Measurements from ENCODE around the gene ELF1. TPM values are rescaled to one million over a fixed set of nuclear protein-coding genes. Genes with fewer than 3 reads are reported as not detected.
"Not testable (repeated sequence)": the region's sequence is repeated elsewhere in the genome, so short reads cannot be mapped to it uniquely, and the experiment has no call there.

Gene ELF1
- total RNA-seq, 1 experiment from 2014 or later, result 31.1 TPM

DNA sequence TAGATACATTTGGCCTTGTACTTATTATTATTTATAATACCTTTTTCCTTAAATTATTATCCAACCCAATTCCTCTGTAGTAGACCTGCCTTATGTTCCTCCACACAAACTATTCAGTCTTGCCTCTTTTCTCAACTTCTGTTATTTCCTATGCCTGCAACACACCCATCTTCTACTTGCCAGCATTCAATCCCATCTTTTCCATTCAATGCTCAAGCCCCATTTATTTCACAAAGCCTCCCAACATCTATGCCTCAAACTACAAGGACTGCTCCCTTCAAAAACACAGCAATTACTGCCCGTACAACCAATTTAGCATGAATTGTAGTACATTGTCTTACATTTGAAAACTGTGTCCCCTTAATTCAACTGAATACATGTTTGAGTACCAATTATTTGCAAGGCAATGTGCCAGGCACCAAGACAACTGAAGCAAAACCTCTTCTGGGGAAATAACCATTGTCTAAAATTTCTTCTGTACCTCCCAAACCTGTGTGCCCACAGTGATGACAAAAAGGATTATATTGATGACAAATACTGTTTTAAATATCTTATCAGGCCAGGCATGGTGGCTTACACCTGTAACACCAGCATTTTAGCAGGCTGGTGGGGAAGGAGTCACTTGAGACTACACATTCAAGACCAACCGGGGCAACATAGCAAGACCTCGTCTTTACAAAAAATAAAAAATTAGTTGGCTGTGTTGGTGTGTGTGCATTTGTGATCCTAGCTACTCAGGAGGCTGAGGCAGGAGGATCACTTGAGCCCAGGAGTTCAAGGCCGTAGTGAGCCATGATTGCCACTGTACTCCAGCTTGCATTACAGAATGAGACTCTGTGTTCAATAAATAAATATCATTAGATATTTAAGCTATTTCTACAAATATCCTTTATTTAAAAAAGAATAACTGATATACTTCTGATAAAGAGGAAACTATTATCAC is 35.1 kb downstream of the ELF1 start:
- DNase-seq (ENCODE audit: low read depth), result no peak

DNA sequence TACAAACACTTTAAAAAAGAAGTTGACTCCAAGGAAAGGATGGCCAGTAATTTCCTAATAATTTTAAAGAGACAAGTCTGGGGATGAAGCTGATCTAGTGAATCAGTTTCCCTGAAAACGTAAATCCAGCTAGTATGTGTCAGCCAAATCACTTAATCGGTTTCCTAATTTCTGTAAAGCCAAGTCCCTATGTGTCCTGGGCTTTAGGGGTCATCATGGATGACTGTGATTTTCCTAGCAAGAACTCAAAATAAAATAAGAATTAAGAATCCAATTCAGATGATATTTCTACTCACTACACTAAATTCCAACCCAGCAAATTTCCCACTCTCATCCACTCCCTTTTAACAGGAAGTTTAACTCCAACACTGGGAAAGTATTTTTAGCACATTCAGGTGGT is 35.9 kb downstream of the ELF1 start:
- DNase-seq (ENCODE audit: low read depth), result no peak

DNA sequence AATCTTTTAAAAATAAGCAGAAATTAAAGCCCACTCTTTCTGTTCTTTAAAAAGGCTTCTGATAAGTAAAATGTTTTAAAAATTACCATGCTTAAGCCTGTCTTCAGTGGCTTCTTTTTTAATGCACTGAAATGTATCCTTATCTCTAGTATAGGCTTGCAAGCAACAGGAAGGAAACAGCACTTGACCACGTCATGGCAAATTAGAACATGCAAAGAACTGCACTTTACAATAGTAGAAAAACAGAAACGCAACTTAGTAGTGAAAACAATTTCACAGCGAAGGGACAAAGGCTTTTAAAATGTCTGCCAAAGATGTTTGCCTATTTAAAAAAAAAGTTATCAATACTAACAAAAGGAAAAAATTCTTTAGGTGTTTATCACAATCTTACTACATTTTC is 36.3 kb downstream of the ELF1 start:
- DNase-seq (ENCODE audit: low read depth), result peak; percentile 15

DNA sequence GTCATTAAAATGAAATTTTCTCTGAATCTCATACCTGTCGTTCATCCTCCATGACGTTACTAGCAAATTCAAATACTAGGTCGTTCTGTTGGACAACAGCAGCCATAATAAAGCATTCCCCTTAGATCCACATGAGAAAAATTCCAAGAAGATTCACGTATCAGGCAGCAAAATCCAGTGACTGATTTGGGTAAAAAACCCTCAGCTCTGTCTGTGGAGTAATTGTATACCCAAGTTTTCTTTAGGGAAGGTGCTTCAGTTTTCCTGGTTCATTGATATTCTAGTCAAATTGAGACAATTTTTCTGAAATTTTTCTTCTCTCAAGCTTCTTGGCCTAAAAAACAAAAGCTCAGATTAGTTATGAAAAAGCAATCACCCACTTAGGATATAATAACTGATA is 37.2 kb downstream of the ELF1 start:
- no peak for DNase-seq (ENCODE audit: low read depth)

DNA sequence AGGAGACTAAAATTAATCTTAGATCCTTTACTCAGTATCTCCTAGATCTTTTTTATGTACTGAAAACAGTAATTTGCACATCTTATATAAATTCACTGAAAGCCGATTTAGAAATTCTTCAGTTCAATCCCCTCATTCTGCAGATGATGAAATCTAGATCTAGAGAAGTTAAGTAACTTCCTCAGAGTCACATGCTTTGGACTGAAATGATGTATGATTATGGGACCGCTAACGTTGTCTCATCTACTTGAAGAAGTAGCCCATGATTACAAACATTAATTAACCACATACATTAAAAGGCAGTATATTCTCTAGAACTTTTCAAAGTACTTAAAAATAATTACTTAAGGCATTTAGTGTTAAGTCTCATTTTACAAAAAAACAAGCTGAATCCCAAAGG is 37.8 kb downstream of the ELF1 start:
- DNase-seq (ENCODE audit: low read depth), result no peak

DNA sequence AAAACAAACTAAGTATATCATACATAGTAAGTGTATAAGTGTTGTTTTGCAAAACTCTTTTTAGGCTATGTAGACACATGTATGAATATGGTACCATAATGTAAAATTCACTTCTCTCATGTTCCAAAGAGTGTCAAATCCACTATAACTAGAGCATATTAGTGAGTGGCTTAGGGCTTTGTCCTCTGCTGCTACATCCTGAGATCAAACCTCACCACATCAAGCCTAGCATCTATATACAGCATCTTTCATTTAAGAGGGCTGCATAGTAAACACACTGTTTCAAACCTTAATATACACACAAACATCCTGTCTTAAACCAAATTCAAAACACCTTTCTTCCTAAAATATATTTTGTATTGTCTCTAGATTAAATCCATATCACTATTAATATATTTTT is 38.7 kb downstream of the ELF1 start:
- DNase-seq (ENCODE audit: low read depth), result no peak

DNA sequence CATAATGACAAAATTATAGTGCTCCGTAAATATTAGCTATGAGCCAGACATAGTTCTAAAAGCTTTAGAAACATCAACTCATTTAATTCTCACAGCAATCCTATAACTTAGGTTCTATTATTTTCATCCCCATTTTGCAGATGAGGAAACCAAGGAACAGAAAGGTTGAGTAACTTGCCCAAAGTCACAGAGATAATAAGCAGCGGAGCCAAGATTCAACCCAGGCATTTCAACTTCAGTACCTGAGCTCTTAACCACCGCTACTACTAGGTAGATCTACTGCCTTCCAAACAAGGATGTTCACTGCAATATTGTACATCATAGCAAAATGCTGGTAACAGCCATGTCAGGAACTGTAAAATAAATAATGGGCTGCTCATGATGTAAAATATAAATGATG is 39.9 kb downstream of the ELF1 start:
- no peak for DNase-seq (ENCODE audit: low read depth)

DNA sequence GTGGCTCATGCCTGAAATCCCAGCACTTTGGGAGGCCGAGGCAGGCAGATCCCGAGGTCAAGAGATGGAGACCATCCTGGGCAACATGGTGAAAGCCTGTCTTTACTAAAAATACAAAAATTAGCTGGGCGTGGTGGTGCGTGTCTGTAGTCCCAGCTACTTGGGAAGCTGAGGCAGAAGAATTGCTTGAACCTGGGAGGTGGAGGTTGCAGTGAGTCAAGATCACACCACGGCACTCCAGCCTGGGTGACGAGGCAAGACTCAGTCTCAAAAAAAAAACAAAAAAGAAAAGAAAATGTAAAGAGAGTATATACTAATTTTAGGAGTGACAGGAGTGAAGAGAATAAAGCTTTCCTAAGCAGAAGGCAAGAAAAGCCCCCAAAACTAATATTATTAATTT is 41.0 kb downstream of the ELF1 start:
- not testable (repeated sequence) for DNase-seq (ENCODE audit: low read depth)

DNA sequence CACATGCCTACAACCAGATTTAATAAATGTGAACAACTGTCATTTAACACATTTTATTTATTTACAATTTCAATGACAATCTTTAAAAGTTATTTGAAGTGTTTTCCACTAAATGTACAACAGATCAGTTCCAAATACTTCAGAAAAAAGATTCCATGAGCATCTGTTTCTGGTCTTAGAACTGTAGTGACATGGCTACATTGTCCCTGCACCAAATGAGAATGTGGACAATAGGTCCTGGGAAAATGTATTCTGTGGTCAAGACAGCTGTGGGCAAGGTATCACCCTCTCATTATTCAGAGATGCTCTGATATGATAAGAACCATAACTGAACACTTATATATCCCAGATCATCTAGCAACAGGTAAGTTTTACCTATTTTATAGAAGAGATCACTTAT is 43.7 kb downstream of the ELF1 start:
- no peak for DNase-seq (ENCODE audit: low read depth)

DNA sequence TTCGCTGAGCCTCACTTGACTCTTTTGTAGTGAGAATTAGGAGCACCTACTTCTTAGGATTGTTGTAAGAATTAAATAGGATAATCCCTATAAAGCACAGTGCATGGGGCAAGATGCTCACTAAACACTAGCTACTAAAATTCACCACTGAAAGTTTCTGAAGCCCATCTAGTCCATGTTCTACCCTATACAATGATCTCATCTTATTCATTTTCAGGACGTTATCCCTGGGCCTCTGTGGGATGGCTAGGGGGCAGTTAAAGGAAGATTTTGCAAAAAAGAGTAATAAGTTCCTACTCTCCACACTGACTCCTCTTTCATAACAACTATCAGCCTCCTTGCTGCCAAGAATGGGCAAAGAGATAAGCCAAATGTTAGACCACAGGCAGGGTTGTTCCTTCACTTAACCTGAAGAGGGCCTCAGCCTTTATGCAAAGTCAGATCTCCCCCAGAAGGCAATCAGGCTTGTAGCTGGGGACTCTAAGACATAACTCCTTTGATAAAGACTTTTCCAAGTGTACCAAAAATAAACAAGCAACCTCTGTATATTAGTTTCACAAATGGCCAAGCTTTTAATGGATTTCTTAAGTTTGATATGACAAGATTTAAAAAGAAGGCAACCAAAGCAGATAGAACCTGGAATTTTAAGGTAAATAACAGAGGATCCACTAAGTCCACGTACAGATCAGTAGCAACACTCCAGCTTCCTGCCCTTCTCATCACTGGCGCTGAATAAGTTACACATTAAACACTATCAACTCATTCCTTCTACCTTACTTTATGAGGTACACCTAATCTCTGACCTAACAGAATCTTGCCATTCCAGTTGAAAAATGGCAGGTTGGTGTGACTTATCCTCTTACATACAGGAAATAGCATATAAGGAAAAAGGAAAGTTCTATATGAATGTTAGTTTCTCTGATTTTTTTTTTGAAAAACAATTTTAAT is 44.4 kb downstream of the ELF1 start:
- peak; percentile 20 for DNase-seq (ENCODE audit: low read depth)

DNA sequence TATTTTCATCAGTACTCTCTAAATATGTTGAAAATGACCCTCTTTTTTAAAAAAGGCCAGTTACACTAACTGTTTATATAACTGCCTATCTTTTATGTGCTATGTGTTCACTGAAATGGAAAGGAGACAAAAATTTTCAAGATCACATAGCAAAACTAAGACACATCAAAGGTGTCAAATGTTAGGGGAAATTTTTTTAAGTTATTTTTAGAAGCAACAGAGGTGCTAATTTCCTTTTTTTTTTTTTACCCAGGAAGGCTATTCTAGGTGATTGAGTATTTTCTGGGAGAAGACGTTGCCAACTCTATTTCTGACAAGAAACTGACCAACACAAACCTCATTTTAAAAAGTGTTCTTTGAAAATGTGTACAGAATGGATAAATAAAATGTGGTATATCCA is 45.7 kb downstream of the ELF1 start:
- no peak for DNase-seq (ENCODE audit: low read depth)

DNA sequence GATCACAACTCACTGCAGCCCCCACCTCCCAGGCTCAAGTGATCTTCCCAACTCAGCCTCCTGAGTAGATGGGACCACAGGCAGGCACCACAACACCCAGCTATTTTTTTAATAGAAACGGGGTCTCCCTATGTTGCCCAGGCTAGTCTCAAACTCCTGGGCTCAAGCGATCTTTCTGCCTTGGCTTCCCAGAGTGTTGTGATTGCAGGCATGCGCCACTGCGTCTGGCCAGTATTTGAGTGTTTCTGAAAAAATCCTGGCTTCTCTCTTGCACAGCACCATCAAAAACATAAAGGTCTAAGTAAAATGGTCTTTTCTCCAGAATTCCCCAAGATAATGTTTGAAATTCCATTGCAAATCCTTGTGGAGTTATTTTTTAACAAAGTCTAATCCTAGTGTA is 47.8 kb downstream of the ELF1 start:
- no peak for DNase-seq (ENCODE audit: low read depth)

DNA sequence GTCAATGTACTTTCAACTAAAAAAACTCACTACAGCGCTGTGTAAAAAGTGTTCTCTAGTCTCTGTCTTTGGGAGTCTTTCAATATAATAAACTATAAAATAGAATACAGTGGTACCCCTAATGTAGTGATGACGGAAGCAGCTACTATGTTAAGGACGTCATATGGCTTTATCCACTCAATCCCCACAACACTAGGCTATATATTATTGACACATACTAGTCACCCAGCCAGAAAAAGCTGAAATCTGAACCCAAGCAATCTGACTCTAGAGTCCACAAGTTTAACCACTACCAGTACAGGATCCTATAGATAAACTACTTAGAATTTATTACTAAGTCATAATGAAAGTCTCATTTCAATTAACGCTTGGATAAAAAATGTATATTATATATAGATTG is 48.3 kb downstream of the ELF1 start:
- no peak for DNase-seq (ENCODE audit: low read depth)

DNA sequence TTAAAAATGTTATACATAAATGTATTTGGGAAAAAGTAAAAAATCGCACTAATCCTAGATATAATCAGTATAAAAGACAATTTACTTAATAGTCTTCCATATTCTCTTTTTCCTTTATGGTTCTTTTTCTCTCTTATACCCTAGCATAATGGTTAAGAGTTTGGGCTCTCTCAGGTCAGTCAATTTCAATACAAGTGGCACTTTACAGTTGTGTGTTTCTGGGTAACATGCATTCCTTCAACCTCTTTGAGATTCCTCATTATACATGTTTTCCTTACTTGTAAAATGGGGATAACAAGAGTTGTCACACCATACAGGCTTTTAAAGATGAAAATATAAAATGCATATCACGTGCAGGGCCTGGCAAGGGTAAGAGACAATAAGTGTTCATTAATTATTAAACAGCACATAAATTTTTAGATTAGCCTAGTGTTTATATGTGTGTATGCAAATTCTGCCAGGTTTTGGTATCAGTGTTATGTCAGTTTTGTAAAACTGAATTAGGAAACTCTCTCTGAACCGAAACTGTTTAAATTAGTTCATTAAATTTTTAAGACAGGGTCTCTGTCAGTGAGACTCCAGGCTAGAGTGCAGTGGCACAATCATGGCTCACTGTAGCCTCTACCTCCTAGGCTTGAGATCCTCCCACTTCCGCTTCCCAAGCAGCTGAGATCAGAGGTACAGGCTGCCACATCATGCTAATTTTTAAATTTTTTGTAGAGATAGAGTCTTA is 49.8 kb downstream of the ELF1 start:
- no peak for DNase-seq (ENCODE audit: low read depth)

DNA sequence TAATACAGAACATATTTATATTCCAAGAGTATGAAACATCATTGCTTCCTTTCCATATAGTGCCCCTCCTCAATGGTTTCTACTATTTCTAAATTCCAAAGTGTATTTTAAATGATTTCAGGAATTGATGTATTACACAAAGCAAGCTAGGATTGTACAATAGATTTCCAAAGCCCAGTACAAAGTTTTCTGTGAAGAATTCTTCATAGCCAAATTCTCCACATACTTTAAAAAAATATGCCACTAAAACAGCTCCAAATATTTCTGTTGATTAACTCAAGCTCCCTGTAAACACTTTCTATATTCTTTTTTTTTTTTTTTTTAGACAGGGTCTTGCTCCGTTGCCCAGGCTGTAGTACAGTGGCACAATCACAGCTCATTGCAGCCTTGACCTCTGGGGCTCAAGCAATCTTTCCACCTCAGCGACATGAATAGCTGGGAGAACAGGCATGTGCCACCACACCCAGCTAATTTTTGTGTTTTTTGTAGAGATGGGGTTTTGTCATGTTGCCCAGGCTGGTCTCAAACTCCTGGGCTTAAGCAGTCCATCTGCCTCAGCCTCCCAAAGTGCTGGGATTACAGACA is 50.6 kb downstream of the ELF1 start:
- DNase-seq (ENCODE audit: low read depth), result no peak

DNA sequence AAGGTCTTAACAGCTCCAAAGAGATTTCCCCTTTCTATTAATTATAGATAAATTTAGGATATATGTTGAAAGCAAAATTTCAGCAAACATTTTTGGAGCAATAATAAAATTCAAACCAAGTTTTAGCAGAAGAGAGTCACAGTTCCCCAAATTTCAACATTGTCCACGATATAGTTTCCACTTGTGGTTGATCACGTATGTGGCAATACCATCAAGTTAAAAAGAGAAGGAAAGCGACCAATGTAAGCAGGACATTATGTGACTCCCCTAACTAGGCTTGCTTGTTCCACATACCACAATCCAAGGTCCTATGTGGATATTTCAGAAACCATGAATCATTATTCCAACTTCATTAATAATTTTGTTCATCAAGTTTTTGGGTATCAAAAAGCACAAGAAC is 52.8 kb downstream of the ELF1 start:
- DNase-seq (ENCODE audit: low read depth), result no peak

DNA sequence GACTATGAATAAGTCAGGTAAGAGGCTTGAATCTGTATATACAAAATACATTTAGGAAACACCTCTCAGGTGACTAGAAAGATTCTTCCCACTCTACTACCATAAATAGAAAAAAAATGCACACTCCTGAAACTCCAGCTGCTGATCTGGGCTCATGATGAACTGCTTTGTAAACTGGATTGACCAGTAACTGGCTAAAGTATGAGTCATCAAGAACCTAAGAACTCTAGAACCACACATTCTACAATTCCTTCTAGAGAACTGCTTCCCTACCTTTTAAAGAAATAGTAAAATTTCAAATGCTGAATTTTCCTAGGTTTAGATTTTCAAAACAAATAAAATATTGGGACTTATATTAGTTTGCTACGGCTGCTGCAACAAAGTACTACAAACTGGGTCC is 55.2 kb downstream of the ELF1 start:
- DNase-seq (ENCODE audit: low read depth), result peak; percentile 56

DNA sequence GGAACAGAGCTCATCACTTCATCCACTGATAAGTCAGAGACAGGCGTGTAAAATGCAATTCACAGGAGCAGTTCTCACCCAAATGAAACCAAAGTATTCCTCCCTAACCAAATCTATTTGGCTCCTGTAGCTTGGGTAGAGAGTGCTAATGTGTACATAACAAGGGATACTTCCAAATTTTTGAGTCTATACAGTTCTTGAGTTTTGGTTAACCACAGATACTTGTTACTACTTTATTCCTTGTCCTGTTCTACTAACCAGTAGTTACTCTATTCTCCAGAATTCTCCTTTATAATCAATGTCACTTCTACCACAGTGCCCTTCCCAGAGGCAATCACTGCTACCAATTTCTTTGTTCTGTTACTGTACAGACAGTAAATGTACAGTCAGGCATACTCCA is 57.3 kb downstream of the ELF1 start:
- DNase-seq (ENCODE audit: low read depth), result no peak

DNA sequence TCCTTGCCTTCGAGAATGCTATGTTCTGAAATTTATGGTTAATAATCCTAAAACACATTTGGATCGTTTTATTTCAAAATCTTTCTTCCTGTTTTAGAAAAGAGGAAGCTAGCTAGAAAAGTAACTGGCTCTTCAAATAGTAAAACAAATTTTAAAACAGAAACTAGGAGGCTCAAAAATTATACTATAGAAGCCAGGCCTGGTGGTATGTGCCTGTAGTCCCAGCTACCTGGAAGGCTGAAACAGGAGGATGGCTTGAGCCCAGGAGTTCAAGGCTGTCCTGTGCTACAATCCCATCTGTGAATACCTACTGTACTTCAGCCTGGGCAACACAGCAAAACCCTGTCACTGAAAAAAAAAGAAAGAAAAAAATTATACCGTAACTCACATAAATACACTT is 57.9 kb downstream of the ELF1 start:
- no peak for DNase-seq (ENCODE audit: low read depth)

DNA sequence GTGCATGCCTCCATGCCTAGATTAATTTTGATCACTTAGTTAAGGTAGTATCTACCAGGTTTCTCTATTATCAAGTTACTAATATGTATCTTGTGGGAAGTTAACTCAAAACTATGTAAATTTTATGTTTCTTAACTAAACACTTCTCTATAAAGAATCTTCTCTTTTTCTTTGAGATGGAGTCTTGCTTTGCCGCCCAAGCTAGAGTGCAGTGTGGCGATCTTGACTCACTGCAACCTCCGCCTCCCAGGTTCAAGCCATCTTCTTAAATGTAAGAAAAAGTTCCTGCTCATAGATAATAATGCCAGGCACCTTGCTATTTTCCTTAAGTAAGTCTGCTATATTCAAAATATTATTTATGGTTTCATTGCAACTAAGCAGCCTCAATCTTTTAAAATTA is 58.4 kb downstream of the ELF1 start:
- DNase-seq (ENCODE audit: low read depth), result no peak

DNA sequence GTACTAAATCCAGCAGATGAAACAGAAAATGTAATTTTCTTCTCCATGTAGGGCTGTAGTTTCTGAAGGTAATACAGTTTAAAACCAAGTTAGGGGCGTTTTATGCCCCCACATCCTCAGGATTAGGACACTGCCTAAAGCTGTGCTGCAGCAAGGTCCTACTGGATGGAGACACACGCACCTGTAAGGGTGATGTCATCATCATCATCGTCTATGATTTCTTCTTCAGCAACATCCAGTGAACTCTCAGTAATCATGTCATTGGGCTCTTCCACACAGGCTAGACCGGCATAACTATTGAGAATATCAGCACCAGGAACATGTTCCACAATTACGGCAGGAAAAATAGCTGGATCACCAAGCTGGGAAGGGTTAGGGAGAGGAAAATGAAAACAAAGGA is 60.5 kb downstream of the ELF1 start:
- DNase-seq (ENCODE audit: low read depth), result no peak
